GM12875 (cell line): ENCODE measurements around the gene WDR70.
"Not testable (repeated sequence)": the region's sequence is repeated elsewhere in the genome, so short reads cannot be mapped to it uniquely, and the experiment has no call there.

ENCODE experiments used
- H3K4me3 ChIP-seq: one replicate; pipeline ENCODE4 v1.5.1; 2011; ENCODE audit warnings: low read depth, low read length, control low read depth
- CTCF ChIP-seq: IDR thresholded peaks from 2 replicates; pipeline ENCODE4 v1.5.1; 2011; ENCODE audit warnings: low read depth, mild to moderate bottlenecking, control low read depth, inconsistent platforms, low read length, moderate library complexity, borderline replicate concordance; ENCODE audit not compliant: insufficient read depth

The WDR70 gene

GRCh38 chr5:37514946-37515345 is 135.8 kb downstream of the WDR70 start:
- TF ChIP-seq CTCF: no peak
- no peak overlapping the region for H3K4me3 ChIP-seq

- H3K4me3 ChIP-seq: no peak overlapping the region
- no peak for TF ChIP-seq CTCF
Observed at GRCh38 chr5:37517686-37518085, 138.6 kb downstream of the WDR70 start.

- not testable (repeated sequence) for H3K4me3 ChIP-seq
Observed at GRCh38 chr5:37518356-37518755, 139.2 kb downstream of the WDR70 start.

GRCh38 chr5:37519304-37519703 is 140.2 kb downstream of the WDR70 start:
- TF ChIP-seq CTCF: no peak
- no peak overlapping the region for H3K4me3 ChIP-seq

GRCh38 chr5:37519807-37520206 is 140.7 kb downstream of the WDR70 start:
- no peak overlapping the region for H3K4me3 ChIP-seq
- TF ChIP-seq CTCF: no peak

- TF ChIP-seq CTCF: no peak
- H3K4me3 ChIP-seq: no peak overlapping the region
Observed at GRCh38 chr5:37520811-37521210, 141.7 kb downstream of the WDR70 start.

GRCh38 chr5:37532976-37533740 is 154.0 kb downstream of the WDR70 start:
- no peak for TF ChIP-seq CTCF
- H3K4me3 ChIP-seq: no peak overlapping the region
